ENCODE data around the gene NSUN4.

NSUN4 gene

GRCh38 chr1:46406881-46407608, 66.4 kb downstream of the NSUN4 start:
- no peak for DNase-seq (ENCODE audit: low spot score)

DNA sequence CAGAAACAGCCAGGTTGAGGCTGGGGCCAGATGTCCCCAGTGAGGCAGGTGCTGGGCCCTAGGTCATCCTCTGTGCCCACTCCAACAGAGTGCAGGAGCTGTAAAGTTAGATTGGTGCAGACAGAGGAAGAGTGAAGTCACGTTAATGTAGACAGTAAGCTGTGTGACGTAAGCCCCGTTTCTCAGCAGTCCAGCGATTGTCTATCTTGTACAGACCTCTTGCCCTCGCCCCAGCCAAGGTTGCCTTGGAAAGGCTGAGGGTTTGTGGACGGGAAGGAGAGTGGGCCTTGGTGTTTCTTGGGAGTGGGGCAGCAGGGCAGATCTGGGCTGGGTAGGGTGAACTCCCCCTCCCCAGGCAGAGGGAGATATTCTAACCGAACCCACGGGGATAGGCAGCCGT, 67.0 kb downstream of the NSUN4 start:
- no peak for DNase-seq (ENCODE audit: low spot score)

DNA sequence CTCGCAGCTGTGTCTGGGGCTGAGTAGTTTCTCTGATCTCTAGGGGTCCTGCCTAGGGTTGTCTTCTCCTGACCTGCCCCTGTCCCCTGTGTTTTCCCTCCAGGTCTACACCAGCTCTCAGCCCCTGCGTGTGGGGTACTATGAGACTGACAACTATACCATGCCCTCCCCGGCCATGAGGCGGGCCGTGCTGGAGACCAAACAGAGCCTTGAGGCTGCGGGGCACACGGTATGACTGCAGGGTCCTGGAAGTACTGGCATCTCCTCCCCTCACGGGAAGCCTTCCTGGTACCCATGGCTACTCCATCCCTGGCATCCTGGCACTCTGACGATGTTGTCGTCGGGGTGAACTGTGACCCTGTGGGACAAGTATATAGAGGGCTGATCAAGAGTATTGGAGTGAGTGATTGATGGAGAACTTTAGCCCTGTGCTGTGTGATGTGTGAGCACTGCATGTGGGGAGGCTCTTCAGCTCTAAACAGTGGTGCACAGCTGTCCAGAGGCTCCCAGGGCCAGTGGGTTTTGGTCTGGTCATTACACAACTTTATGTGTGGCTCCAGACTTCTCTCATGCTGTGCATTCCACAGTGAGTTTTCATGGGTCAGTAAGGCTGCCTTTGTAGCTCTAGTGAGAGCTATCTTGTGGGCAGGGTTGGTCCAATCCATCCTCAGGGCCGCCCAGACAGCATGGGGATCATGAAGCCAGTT, 67.9 kb downstream of the NSUN4 start:
- DNase-seq (ENCODE audit: low spot score) = peak; percentile 79

GRCh38 chr1:46409063-46409372, 68.4 kb downstream of the NSUN4 start:
- no peak for DNase-seq (ENCODE audit: low spot score)

DNA sequence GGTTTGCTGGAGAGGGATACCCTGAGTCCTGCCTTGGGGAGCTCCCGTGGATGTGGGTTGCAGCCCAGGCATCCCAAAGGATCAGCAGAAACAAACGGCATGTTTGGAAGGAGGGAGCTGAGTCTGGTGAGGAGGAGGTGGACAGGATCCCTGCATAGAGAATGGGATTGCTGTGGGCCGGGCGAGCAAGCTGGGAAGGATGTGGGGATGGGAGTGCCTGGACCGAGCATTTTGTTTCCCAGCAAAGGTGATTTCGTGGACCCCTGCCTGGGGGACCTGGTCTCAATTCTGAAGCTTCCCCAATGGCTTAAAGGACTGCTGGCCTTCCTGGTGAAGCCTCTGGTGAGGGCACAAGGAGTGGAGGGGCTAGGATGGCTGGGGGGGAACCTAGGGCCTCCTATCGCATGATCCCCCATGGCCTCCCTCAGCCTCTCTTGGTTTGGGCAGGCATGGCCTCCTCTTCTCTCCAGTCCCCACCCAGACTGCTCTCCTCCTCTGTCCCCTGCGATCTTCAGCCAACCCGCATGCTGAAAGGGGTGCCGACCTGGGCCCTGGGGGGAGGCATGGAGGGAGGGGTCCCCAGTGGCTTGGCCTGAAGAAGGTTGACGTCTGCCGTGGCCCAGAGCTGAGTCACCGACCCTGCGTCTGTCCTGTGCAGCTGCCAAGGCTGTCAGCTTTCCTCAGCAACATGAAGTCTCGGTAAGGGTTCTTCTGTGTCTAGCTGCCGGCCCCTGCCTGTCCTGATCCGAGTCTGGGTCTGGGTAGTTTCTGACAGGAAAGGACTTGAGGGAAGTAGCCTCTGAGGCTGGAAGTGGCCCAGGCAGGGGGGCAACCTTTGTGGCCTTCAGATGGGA, 69.8 kb downstream of the NSUN4 start:
- DNase-seq (ENCODE audit: low spot score) = peak; percentile 63

GRCh38 chr1:46411010-46411405, 70.4 kb downstream of the NSUN4 start:
- DNase-seq (ENCODE audit: low spot score) = no peak
